ENCODE measurements around the gene SPNS2. TPM values are rescaled to one million over a fixed set of nuclear protein-coding genes. Genes with fewer than 3 reads are reported as not detected.
"Not testable (repeated sequence)": the region's sequence is repeated elsewhere in the genome, so short reads cannot be mapped to it uniquely, and the experiment has no call there.

SPNS2 gene
- total RNA-seq, 1 donor from 2014 or later = 67.0 TPM

GRCh38 chr17:4577386-4577993 is 78.8 kb downstream of the SPNS2 start:
- intact Hi-C loops (cut with DNase I) = no loop called here
- ATAC-seq = no peak

GRCh38 chr17:4578349-4578748 is 79.7 kb downstream of the SPNS2 start:
- ATAC-seq; H3K27me3 ChIP-seq; H3K27ac ChIP-seq; H3K4me3 ChIP-seq; H3K4me1 ChIP-seq; H3K9me3 ChIP-seq; H3K36me3 ChIP-seq; intact Hi-C loops (cut with DNase I): not testable (repeated sequence)
- DNase-seq = peak; percentile 52

More at GRCh38 chr17:4577386-4577993, 78.8 kb downstream of the SPNS2 start:
- no peak for TF ChIP-seq CTCF (IDR thresholded peaks at IDR 0.05)
- Histone ChIP-seq H3K27me3 (no peaks in the 10 kb centered on the region), H3K4me3 (no peak overlapping the region), H3K4me1 (no peaks in the 10 kb centered on the region), H3K9me3 (no peaks in the 10 kb centered on the region), H3K27ac (no peak overlapping the region), H3K36me3 (no peaks in the 10 kb centered on the region)
- DNase-seq = peak; percentile 41

- Histone ChIP-seq H3K27ac (no peak overlapping the region), H3K9me3 (no peaks in the 10 kb centered on the region), H3K36me3 (no peaks in the 10 kb centered on the region), H3K4me3 (no peak overlapping the region), H3K4me1 (peaks cover 15% of the 10 kb centered on the region), H3K27me3 (peaks cover 18% of the 10 kb centered on the region)
- intact Hi-C loops (cut with DNase I) = no loop called here
- peak; percentile 51 for DNase-seq
- ATAC-seq = no peak
- TF ChIP-seq CTCF (IDR thresholded peaks at IDR 0.05) = no peak
Measured at GRCh38 chr17:4579678-4580077, 81.0 kb downstream of the SPNS2 start.

GRCh38 chr17:4580291-4580690 is 81.6 kb downstream of the SPNS2 start:
- no peak for TF ChIP-seq CTCF (IDR thresholded peaks at IDR 0.05)
- peaks cover 15% of the 10 kb centered on the region for H3K4me1 ChIP-seq
- intact Hi-C loops (cut with DNase I) = no loop called here
- peaks cover 24% of the 10 kb centered on the region for H3K27me3 ChIP-seq
- ATAC-seq (no peak), DNase-seq (peak; percentile 48)
- no peaks in the 10 kb centered on the region for H3K36me3 ChIP-seq
- H3K9me3 ChIP-seq = no peaks in the 10 kb centered on the region
- H3K4me3 ChIP-seq = no peak overlapping the region
- H3K27ac ChIP-seq = no peak overlapping the region

- ATAC-seq = no peak
- intact Hi-C loops (cut with DNase I) = no loop called here
- DNase-seq = peak; percentile 55
- Histone ChIP-seq H3K27ac (no peak overlapping the region), H3K27me3 (peaks cover 26% of the 10 kb centered on the region), H3K36me3 (no peaks in the 10 kb centered on the region), H3K4me1 (peaks cover 15% of the 10 kb centered on the region), H3K9me3 (no peaks in the 10 kb centered on the region), H3K4me3 (no peak overlapping the region)
- no peak for TF ChIP-seq CTCF (IDR thresholded peaks at IDR 0.05)
Measured at GRCh38 chr17:4582101-4582501, 83.4 kb downstream of the SPNS2 start.

- no peak for TF ChIP-seq CTCF (IDR thresholded peaks at IDR 0.05)
- H3K4me1 ChIP-seq = peaks cover 15% of the 10 kb centered on the region
- no peaks in the 10 kb centered on the region for H3K9me3 ChIP-seq
- DNase-seq (peak; percentile 52), ATAC-seq (no peak)
- H3K27ac ChIP-seq = no peak overlapping the region
- no peaks in the 10 kb centered on the region for H3K36me3 ChIP-seq
- intact Hi-C loops (cut with DNase I) = no loop called here
- no peak overlapping the region for H3K4me3 ChIP-seq
- peaks cover 26% of the 10 kb centered on the region for H3K27me3 ChIP-seq
Measured at GRCh38 chr17:4582691-4583090, 84.0 kb downstream of the SPNS2 start.
